HG03378 (cell line): ENCODE measurements around the gene SLC2A1.
"Not testable (repeated sequence)": the region's sequence is repeated elsewhere in the genome, so short reads cannot be mapped to it uniquely, and the experiment has no call there.

Source experiments
- ATAC-seq: cut with Tn5 transposase; IDR thresholded peaks from one replicate; pipeline ENCODE4 v1.9.1; 2021; ENCODE audit warnings: mild to moderate bottlenecking, moderate library complexity; ENCODE audit not compliant: unreplicated experiment

Gene SLC2A1

DNA sequence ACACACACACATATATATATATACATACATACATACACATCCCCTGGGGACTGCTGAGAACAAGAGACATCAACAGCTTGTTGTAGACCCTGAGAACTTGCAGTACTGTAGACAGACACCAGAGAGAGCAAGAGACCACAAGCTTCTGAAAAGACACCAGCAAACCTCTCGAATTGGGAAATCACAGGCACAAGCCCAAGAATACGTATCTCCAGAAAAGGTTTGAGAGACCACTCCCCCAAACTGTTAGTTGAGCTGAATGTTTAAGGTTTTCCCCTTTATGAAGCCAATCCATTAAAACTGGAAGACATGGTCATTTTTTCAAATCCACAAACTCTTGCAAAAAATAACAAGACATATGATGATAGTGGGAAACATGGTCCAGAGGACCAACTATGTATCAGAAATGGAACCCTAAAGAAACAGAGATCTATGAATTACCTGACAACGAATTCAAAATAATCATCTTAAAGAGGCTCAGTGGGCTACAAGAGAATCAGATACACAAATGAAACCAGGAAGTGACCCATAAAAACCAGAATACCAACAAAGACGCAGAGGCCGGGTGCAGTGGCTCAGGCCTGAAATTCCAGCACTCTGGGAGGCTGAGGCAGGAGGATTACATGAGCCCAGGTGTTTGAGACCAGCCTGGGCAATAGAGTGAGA, 45.1 kb downstream of the SLC2A1 start:
- ATAC-seq, result no peak

- no peak for ATAC-seq
Measured at GRCh38 chr1:42910985-42911384, 47.7 kb downstream of the SLC2A1 start.

DNA sequence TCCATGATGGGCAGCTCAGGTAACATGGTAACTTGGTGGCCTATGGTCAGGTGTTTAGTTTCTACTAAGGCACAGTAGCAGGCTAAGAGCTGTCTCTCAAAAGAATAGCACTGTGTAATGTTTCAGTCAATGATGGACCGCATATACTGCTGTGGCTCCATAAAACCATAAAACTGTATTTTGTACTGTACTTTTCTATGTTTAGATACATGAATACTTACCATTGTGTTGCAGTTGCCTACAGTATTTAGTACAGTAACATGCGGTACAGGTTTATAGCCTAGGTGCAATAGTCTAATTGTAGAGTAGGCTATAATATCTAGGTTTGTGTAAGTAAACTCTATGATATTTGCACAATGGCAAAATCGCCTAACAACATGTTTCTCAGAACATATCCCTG, 50.6 kb downstream of the SLC2A1 start:
- ATAC-seq, result no peak

- ATAC-seq, result no peak
Measured at GRCh38 chr1:42904434-42904833, 54.2 kb downstream of the SLC2A1 start.

DNA sequence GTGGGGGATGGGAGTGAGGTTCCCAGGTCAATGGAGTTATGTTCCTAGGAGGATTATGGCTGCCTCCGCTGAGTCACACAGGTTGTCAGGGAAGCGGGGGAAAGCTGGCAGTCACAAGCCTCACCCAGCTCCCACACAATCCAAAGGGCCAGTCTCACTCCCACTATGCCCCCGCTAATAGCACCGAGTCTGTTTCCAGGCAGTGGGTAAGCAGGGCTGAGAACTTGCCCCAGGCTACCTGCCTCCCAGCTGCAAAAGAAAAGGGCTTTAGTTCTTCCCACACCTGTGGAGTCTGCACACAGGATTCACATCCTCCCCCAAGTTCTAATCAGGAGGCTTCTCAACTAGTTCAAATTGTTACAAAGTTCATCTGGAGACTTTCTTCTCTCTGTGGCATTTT, 58.7 kb downstream of the SLC2A1 start:
- ATAC-seq, result not testable (repeated sequence)

DNA sequence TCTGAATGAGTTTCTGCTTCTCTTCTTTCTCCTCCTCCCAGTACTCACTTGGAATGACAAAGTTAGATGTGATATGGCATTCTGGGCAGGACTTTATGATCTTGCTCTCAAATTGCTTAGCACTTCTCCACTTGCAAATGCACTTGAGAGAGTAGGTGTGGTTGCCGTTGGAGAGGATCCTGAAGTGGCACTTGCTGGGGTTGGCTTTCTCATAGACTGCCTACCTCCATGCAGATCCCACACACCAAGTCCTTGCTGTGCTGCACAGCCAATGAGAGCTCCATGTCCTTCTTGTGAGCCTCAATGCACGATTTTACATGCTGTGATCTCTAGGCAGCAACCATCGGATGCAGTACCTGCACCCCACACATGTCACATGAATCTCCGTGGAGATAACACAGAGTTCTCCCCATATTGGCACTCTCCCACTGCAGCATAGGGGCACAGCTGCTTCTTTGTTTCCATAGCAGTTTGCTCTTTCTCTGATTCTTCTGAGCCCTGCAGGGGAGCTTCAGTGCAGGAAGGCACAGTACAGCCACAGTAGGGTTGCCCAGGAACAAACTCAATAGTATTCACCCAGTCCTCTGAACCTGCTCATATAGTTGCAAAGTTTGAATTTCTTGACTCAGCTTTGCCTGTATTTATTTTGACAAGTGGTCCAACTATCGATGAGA, 67.1 kb downstream of the SLC2A1 start:
- ATAC-seq, result no peak

DNA sequence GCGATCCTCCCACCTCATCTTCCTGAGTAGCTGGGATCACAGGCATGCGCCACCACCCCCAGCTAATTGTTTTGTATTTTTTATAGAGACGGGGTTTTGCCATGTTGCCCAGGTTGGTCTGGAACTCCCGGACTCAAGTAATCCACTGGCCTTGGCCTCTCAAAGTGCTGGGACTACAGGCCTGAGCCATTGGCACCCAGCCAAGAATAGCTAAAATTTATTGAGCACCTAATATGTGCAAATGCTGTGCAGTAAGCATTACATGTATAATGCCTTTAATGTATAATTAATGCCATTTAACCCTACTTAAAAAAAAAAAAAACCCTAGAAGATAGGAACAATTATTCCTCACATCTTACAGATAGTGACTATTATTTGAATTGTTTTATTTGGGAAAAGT, 69.4 kb downstream of the SLC2A1 start:
- no peak for ATAC-seq

DNA sequence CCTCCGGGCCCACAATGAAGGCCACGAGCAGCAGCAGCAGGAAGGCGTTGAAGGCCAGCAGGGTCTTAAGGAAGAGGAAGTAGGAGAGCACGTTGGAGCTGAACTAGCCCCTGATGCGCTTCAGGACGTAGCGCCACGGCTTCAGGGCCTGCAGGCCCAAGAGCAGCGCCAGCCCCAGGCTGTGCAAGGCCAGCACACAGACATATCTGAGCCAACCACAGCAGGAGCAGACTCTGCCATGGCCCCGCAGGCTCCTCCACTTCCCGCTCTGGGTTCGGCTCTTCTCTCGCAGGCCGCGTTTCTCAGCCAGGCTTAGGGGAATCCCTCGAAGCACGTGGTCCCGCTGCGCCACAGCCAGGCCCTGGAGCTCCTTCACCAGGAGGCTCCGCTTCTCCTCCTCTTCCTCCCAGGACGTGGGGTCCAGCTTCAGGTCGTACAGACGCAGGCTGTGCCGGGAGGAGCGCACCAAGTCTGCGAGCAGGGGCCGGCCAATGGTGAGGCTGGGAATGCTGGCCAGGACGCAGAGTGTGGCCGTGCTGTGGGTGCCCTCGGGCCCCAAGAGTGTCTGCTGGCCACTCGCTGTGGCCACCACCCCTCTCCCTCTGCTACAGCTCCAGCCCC, 70.5 kb downstream of the SLC2A1 start:
- ATAC-seq, result no peak

DNA sequence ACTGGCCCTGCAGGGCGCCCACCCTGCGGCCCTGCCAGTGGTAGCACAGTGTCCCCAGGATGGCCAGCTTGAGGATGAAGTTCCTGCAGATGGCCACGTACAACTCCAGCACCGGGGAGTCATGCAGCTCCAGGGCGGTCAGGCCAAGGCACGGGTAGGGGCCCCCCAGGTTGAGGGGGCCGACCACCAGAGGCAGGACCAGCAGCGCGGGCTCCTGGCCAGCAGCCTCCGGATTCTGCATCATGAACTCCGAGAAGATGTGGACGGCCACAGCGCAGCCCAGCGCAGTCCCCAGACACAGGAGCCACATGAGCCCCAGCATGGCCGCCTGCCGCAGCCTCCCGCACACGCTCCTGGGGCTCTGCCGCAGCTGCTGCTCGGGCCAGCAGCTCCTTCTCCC, 71.3 kb downstream of the SLC2A1 start:
- ATAC-seq, result no peak

- no peak for ATAC-seq
Measured at GRCh38 chr1:42886800-42887199, 71.9 kb downstream of the SLC2A1 start.

DNA sequence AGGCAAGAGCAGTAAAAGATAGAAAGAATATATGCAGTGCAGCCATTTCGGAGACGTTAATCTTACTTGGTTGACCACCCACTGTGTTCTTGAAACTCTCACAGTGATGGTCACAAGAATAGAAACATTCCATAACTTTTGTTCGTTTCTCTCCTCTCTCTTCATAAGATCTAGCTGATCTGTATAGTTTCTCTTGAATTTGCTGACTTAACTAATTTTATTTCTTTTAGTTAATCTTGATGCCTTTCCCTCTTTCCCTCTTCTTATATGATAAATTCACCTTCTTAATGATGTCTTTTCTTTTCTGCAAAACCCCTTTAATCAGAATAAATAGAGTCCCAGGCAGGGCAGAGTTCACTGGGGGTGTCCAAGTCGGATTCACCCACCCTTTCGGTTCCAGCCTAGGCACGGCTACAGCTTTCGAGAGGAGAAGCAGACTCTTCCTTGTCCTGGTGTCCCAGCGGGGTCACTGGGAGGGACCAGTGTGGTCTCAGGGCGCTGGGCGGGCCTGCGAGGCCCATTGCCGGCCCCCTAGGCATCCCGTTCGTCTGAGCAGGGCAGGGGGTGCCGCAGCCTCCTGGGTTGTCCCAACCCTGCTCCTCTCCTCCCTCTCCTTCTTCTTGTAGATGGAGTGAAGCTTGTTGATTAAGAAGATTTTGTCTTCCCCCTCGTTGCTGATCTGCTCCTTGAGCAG, 72.5 kb downstream of the SLC2A1 start:
- ATAC-seq, result no peak

DNA sequence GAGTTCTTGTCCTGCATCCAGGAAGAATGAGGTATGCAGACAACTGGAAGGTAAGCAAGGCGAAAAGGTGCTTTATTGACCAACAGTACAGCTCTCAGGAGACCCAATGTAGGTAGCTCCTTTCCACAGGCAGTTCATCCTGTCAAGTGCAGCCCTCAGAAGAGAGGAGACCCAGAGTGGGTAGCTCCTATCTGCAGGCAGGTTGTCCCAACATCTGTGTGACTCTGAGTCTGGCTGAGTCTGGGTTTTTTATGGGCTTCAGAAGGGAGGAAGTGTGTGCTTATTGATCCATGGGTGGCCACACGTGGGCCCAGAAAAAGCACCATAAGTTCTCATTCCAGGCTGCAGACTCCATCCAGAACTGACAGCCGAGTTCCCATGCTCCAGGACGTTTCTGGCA, 78.3 kb downstream of the SLC2A1 start:
- no peak for ATAC-seq

DNA sequence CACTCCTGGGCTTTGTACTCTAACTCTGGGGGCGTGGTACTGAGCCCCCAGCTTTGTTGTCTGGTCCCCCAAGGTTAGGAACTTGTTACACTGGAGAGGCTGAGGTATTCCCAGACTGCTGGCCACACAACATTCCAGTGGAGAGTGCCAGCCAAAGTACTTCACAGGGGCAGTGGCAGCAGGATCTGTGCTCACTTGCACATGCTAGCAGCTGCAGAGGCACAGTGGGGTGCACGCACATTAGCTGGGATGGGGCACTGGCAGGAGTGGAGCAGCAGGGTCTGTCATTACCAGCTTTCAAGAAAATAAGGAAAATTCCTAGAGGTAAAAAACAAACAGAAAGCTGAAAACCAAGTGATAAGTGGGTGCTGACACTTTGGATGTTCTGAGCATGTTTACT, 81.3 kb downstream of the SLC2A1 start:
- no peak for ATAC-seq

- no peak for ATAC-seq
Measured at GRCh38 chr1:42876009-42876408, 82.7 kb downstream of the SLC2A1 start.
